IPS DF 6.9 (cell line): ENCODE measurements around the gene CCDC34.

Source experiments
- DNase-seq: peaks from one replicate; pipeline ENCODE4 v3.0.0-alpha.2; 2013; ENCODE audit warnings: low read depth, low spot score
- H3K27ac ChIP-seq: one replicate; pipeline ENCODE4 v1.5.1; 2013; ENCODE audit warnings: low read length, control low read depth
- H3K27me3 ChIP-seq: 2 replicates; pipeline ENCODE4 v1.6.1; 2013; ENCODE audit warnings: mild to moderate bottlenecking, low read length; ENCODE audit not compliant: control insufficient read depth, insufficient read depth
- H3K36me3 ChIP-seq: 2 replicates; pipeline ENCODE4 v1.6.1; 2013; ENCODE audit warnings: low read length; ENCODE audit not compliant: control insufficient read depth, insufficient read depth
- H3K4me1 ChIP-seq: 2 replicates; pipeline ENCODE4 v1.6.1; 2013; ENCODE audit warnings: low read length; ENCODE audit not compliant: control insufficient read depth, insufficient read depth
- H3K4me3 ChIP-seq: 2 replicates; pipeline ENCODE4 v1.5.1; 2013; ENCODE audit warnings: mild to moderate bottlenecking, low read length
- H3K9me3 ChIP-seq: 2 replicates; pipeline ENCODE4 v1.6.1; 2013; ENCODE audit warnings: low read length, inconsistent platforms; ENCODE audit not compliant: control insufficient read depth, insufficient read depth
- WGBS: extraction: QIAGEN DNeasy Blood & Tissue Kit; methylation state at CpG from one replicate; pipeline ENCODE4 v1.1.7; 2013; ENCODE audit warnings: mixed read lengths, missing lambda C conversion rate; ENCODE audit not compliant: insufficient read length, insufficient coverage; 5-methylcytosine and 5-hydroxymethylcytosine counted together

CCDC34 gene

GRCh38 chr11:27291954-27292636 is 70.9 kb downstream of the CCDC34 start:
- WGBS: no CpG with 5 or more reads among the region's 5 CpGs
- no peak overlapping the region for H3K27ac ChIP-seq
- no peaks in the 10 kb centered on the region for H3K36me3 ChIP-seq
- no peaks in the 10 kb centered on the region for H3K4me1 ChIP-seq
- H3K9me3 ChIP-seq: peaks cover 4% of the 10 kb centered on the region
- DNase-seq: no peak
- no peaks in the 10 kb centered on the region for H3K27me3 ChIP-seq
- no peak overlapping the region for H3K4me3 ChIP-seq

GRCh38 chr11:27291302-27291889 is 71.6 kb downstream of the CCDC34 start:
- H3K9me3 ChIP-seq: peaks cover 4% of the 10 kb centered on the region
- no CpG with 5 or more reads among the region's 6 CpGs for WGBS
- no peaks in the 10 kb centered on the region for H3K4me1 ChIP-seq
- no peak overlapping the region for H3K4me3 ChIP-seq
- no peaks in the 10 kb centered on the region for H3K36me3 ChIP-seq
- no peak for DNase-seq
- no peak overlapping the region for H3K27ac ChIP-seq
- no peaks in the 10 kb centered on the region for H3K27me3 ChIP-seq

- no peak for DNase-seq
- H3K4me1 ChIP-seq: no peaks in the 10 kb centered on the region
- H3K36me3 ChIP-seq: no peaks in the 10 kb centered on the region
- H3K27ac ChIP-seq: no peak overlapping the region
- H3K4me3 ChIP-seq: no peak overlapping the region
- H3K27me3 ChIP-seq: peaks cover 1% of the 10 kb centered on the region; the same call in 1 of the 2 replicates
- WGBS: no CpG with 5 or more reads among the region's 4 CpGs
- H3K9me3 ChIP-seq: peaks cover 4% of the 10 kb centered on the region
Measured at GRCh38 chr11:27290261-27291050, 72.6 kb downstream of the CCDC34 start.
